HG02870 (cell line): ENCODE data around the gene PRKN.
"Not testable (repeated sequence)": the region's sequence is repeated elsewhere in the genome, so short reads cannot be mapped to it uniquely, and the experiment has no call there.

Source experiments
- ATAC-seq: cut with Tn5 transposase; IDR thresholded peaks from one replicate; pipeline ENCODE4 v1.9.1; 2021; ENCODE audit warnings: mild to moderate bottlenecking, moderate library complexity; ENCODE audit not compliant: unreplicated experiment

The PRKN gene

DNA sequence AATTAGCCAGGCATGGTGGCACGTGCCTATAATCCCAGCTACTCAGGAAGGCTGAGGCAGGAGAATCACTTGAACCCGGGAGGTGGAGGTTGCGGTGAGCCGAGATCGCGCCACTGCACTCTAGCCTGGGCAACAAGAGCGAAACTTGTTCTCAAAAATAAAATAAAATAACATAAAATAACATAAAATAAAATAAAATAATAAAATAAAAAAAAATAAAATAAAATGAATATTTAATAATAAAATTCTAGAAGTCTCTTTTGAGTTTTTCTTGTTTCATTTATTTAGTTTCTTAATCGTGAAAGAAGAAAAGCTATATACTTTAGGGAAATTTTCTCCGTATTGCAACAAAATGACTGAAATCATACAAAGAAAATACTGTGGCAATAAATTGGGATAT, 841.0 kb downstream of the PRKN start:
- not testable (repeated sequence) for ATAC-seq

DNA sequence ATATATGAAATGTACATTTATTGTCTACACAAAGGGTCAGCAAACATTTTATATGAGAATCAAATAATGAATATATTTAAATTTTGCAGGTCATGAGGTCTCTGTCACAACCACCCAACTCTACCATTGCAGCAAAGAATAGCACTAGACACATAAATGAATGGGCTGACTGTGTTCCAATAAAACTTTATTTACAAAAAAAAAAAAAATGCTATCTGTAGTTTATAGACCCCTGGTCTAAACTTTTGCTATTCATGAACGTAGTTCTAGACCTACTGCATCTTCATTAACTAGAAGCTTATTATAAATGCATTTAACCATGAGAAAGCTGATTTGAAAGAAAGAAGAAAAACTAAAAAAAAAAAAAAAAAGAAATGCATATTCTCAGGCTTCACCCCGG, 842.8 kb downstream of the PRKN start:
- no peak for ATAC-seq

DNA sequence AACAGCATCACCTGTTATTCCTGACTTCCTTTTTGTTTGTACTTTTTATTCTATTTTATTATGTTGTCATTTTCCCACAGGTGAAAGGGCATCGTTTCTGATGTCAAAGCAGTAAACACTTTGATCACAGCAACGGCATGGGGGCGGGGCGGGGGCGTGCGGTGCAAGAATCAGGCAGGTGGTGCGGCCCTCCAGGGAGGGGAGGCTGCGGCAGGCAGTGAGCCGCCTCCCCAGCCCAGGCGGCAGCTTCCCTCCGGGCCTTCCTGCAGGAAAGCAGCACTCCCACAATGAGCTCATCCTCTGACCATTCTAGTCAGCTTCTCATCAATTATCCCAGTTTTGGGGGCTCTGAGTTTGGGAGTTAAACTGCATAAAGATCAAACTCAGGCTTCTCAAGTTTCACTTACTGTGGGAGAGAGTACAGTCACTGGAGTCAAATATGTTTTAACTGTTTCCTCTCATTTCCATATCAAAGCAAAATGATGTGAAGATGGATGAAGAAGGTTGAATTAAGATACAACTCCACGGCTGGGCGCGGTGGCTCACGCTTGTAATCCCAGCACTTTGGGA, 845.3 kb downstream of the PRKN start:
- no peak for ATAC-seq

GRCh38 chr6:161880056-161880455, 847.5 kb downstream of the PRKN start:
- ATAC-seq: no peak

GRCh38 chr6:161876231-161876630, 851.3 kb downstream of the PRKN start:
- ATAC-seq: no peak

- ATAC-seq: no peak
Observed at GRCh38 chr6:161870236-161870901, 857.2 kb downstream of the PRKN start.

GRCh38 chr6:161869491-161869890, 858.1 kb downstream of the PRKN start:
- ATAC-seq: no peak

DNA sequence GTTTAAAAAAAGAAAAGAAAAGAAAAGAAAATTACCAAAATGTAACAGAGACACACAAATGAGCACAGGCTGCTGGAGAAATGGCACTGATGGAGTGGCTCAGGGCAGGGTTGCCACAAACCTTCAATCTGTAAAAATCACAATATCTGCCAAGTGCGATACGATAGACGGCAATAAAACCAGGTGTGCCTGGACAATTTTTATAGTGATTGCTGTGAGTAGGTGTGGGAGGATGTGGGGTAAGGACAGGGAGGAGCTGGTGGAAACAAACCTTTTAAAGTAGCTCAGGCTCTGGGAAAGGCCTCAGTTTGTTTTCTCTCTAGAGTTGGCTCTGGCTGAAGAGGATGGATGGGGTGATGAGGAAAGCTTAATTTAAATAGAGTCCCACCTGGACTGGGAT, 861.0 kb downstream of the PRKN start:
- no peak for ATAC-seq

- not testable (repeated sequence) for ATAC-seq
Observed at GRCh38 chr6:161861061-161861460, 866.5 kb downstream of the PRKN start.

DNA sequence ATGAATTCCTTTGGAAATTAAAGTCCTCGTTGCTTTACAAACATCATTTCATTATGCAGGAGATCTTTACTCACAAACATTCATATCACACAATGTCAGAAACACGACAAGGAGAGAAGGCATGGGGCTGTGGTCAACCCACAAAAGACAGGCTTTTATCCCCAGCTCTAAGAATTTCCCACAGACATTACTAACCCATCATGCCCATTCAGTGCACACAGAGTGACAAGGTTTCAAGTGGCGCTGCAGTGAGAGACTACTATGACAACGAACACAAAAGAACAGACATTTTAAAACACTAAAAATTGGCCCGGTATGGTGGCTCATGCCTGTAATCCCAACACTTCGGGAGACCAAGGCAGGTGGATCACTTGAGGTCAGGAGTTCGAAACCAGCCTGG, 873.9 kb downstream of the PRKN start:
- ATAC-seq: no peak

GRCh38 chr6:161851486-161851885, 876.1 kb downstream of the PRKN start:
- ATAC-seq: not testable (repeated sequence)

- ATAC-seq: no peak
Observed at GRCh38 chr6:161850562-161850961, 877.0 kb downstream of the PRKN start.

DNA sequence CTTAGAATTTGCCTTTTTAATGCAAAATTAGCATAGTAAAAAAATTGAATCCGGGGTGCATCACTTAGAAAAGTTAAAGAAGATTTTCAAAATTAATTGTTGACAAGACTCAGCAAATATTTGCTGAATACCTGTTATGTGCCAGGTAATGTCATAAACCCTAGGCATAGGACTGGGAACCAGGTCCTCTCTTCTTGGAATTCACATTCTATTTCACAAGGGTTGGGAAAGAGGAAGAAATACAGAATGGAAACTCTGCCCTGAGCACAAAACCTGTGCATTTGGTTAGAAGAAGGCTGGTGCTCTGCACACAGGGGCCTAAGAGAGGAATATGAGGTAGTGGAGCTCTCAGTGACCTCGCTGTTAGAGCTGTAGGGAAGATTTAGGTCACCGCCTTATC, 879.9 kb downstream of the PRKN start:
- ATAC-seq: no peak

DNA sequence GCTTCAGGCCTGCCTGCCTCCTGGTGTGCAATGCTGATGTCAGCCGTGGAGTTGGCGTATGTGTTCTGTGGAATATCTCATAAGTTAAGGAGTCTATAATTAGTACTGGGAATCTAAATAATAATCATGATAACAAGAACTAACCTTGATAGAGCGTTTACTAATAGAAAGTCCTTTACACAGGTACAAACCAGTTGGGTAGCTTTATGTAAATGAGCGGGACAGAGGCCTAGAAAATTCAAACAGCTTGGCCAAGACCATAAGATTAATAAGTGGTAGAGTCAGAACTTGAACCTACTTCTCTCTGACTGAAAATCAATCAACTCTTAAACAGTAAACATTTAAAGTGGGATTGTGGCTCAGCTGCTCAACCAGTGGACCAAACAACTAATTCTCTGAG, 882.8 kb downstream of the PRKN start:
- no peak for ATAC-seq

DNA sequence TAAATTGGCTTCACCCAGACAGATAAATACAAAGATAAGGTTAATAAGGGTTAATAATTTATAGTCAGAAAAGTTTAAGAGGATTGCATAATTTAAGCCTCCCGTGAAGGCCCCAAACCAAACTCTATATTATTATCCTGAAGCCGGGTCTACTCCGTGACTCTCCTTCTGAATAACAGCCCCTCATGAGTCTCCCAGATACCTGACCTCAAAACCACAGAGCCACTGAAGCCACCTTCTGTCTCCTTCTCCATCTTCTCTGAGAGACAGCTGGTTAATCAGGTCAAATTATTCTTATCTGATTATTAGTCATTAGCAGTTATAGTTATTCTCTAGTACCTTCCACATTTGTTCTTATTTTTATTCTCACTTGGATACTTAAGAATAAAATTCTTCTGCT, 884.5 kb downstream of the PRKN start:
- no peak for ATAC-seq

DNA sequence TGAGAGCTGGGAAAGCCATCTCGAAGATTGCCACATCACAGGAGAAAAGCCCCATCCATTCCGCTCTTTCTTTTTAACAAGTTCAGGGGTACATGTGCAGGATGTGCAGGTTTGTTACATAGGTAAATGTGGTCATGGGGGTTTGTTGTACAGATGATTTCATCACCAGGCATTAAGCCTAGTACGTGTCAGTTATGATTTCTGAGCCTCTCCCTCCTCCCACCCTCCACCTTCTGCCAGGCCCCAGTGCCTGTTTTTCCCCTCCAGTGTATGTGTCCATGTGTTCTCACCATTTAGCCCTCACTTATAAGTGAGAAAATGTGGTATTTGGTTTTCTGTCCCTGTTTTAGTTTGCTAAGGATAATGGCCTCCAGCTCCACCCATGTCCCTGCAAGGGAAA, 887.2 kb downstream of the PRKN start:
- no peak for ATAC-seq

DNA sequence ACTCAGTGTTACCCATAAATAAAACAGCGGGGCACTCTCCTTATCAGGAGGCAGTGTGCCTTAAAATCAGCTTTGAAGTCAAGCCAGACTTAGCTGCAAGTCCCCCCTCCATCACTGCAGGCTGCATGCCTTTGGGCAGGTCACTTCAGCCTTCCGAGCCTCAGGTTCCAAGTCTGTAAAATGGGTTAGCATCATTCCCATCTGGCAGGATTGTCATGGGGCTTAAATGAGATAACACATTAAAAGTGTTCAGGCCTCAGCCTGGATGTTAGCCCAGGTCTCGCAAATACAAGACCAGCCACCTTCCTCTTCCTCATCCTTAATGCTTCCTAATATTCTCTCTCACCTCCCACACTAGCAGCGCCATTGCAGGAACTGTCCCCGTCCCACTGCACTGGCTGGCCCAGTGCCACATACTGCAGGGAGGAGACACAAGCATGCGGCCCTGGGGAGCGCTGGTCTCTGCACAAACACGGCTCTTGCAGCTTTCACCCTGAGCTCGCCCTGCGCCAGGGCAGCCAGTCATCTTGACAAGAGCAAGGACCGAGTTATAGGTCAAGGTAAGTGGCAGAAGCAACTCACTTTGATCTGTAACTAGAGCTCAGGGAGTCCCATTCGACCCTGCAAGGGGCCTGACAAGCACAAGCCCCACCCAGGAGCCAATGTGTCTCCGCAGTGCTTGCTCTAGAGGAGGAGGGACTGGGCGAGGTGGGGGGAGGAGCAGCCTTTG, 889.1 kb downstream of the PRKN start:
- ATAC-seq: no peak

DNA sequence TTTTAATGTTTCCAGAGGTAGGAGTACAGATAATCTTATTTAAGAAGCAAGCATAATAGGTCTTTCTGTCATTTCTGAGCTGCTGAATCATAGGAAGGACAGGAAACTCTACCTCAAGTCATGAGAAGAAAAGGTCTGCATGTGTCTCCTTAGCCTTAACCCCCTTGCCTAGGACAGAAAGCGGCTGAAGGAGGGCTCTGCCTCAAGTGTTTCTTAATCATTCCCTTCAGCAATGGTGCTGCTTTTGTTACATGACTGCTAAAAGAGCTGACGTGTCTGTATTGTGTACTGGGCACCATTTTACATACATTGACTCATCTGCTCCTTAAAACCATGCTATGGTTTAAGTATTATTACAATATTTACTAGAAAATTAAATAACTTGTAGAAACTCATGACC, 889.7 kb downstream of the PRKN start:
- no peak for ATAC-seq

DNA sequence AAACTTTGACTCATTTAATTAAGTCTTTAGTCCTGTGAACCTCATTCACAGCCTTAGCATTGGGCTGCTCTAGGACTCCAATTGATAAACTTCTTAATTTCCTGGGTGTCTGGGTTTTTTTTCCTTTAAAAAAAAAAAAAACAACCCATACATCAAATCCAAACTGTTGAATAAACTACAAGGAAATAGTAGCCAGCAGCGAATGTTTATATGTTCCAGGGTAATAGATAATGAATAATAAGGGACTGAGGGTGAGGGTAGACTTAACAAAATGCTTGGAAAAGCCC, 890.2 kb downstream of the PRKN start:
- ATAC-seq: no peak

DNA sequence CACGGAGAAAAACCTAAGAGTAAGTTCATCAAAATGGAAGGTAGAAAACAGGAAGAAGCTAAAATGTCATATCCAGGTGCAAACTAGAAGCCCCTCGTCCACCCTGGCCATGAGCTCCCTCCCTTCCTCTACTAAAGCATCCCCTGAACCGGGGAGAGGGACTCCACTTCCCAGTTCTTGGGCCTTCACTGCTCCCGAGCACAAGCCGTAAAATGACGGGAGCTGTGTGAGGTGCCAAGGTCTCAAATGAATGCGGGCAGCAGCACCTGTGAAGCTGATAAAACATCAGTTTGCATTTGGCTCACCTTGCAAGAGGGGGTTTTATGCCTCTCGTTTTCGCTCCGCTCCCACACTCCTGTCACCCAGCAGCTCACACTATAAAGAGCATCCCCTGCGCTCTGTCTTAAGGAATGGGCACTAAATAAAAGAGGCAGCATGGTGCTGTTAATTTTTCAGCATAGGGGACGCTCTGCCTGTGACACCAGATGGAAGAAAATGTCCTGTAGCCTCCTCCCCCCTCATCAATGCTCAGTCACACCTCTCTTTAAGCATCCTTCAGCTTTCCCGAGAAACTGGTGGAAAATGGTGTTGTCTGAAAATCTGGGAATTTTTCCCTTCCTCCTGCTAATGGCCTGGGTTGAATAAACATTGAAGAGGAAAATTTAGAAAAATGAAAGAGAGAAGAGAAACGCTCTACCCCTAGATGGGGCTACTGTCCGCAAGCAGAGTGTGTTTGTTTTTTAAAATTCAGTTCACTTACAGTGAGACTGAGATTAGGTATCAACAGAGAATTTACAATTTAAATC, 890.7 kb downstream of the PRKN start:
- ATAC-seq: no peak

DNA sequence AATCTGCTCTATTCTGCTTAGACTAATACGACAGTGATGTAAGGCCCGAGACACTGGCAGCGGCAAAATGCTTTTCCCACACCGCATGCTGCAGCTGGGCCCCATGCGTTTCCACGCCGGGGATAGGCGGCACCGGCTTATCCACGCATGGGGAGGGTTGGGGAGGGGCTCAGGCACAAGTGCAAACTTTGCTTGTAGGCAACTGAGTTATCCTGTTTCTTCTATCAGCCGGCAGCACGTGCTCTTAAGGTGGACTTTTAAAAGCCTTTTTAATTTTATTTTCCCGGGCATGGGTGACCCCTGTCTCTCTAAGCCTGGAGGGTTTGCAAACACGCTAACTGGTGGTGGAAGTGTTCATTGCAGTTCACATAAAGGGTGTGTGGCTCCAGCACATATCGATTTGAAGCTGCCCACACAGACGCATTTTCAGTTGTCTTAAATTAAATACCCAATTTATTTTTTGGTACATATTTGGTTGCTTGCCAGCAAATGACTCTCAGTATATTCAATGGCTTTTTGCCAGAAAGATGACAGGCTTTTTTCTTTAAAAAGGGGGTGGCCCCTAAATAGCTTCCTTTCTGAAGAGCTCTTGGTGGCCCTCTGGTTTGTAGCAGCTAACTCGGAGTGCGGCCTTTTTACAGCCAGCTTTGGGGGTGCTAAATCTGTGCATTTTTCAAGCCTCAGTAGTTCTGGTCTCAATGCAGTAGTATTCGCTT, 891.9 kb downstream of the PRKN start:
- ATAC-seq: no peak
